ENCODE measurements around the gene INAFM2. TPM values are rescaled to one million over a fixed set of nuclear protein-coding genes. Genes with fewer than 3 reads are reported as not detected.

INAFM2 gene
- total and polyA plus RNA-seq, 9 of the 15 experiments (the other 6 are each of a cell fraction or from before 2014, with no cell fraction given), result 11.8 to 43.1 (median 27.2) TPM

GRCh38 chr15:40367686-40368611, 44.5 kb downstream of the INAFM2 start (continued):
- TF ChIP-seq MAZ (CRISPR knock-in tag; conservative IDR thresholded peaks at IDR 0.05 in 1 of 2, IDR thresholded peaks at IDR 0.05 in 1 of 2), result peak; percentile 73 to 97
- TF ChIP-seq ZNF586 (CRISPR knock-in tag; conservative IDR thresholded peaks at IDR 0.05), result no peak
- TF ChIP-seq MAX (CRISPR knock-in tag; IDR thresholded peaks at IDR 0.05), result peak; percentile 94
- no peak for TF ChIP-seq ZNF274 (IDR thresholded peaks at IDR 0.05; ENCODE audit: borderline replicate concordance, low read depth, low read length)
- no peak for TF ChIP-seq HMGXB4 (CRISPR knock-in tag; IDR thresholded peaks at IDR 0.05)
- TF ChIP-seq ETS2 (tag; IDR thresholded peaks at IDR 0.05; ENCODE audit: borderline replicate concordance, poor library complexity, severe bottlenecking), result no peak
- TF ChIP-seq RBM15 (IDR thresholded peaks at IDR 0.05; ENCODE audit: insufficient read depth, low read length), result no peak
- no peak for TF ChIP-seq ZNF184 (CRISPR knock-in tag; IDR thresholded peaks at IDR 0.05)
- TF ChIP-seq SNAPC5 (CRISPR knock-in tag; IDR thresholded peaks at IDR 0.05), result no peak
- TF ChIP-seq ZBTB5 (IDR thresholded peaks at IDR 0.05), result no peak
- TF ChIP-seq ZBTB1 (CRISPR knock-in tag; IDR thresholded peaks at IDR 0.05; ENCODE audit: borderline replicate concordance, low read depth), result peak; percentile 88
- peak; percentile 90; the same call in 1 of the 2 replicates for TF ChIP-seq ZNF511 (CRISPR knock-in tag; IDR thresholded peaks at IDR 0.05)
- TF ChIP-seq TRIM25 (IDR thresholded peaks at IDR 0.05; ENCODE audit: borderline replicate concordance), result no peak
- TF ChIP-seq ZKSCAN3 (CRISPR knock-in tag; IDR thresholded peaks at IDR 0.05), result no peak
- TF ChIP-seq TEAD4 (IDR thresholded peaks at IDR 0.05; ENCODE audit: low read length), result no peak
- no peak for TF ChIP-seq TEAD4 (CRISPR knock-in tag; IDR thresholded peaks at IDR 0.05; ENCODE audit: borderline replicate concordance)
- no peak for TF ChIP-seq BMI1 (IDR thresholded peaks at IDR 0.05; ENCODE audit: low read length)
- no peak for TF ChIP-seq FOXK1 (CRISPR knock-in tag; IDR thresholded peaks at IDR 0.05; ENCODE audit: borderline replicate concordance)
- TF ChIP-seq ZNF239 (CRISPR knock-in tag; IDR thresholded peaks at IDR 0.05), result no peak

Measured in K562 (cell line).